Measurements from ENCODE around the gene PRPS2. TPM values are rescaled to one million over a fixed set of nuclear protein-coding genes. Genes with fewer than 3 reads are reported as not detected.

PRPS2 gene
- total RNA-seq, 2 donors from 2014 or later = 43.0 to 567 TPM

DNA sequence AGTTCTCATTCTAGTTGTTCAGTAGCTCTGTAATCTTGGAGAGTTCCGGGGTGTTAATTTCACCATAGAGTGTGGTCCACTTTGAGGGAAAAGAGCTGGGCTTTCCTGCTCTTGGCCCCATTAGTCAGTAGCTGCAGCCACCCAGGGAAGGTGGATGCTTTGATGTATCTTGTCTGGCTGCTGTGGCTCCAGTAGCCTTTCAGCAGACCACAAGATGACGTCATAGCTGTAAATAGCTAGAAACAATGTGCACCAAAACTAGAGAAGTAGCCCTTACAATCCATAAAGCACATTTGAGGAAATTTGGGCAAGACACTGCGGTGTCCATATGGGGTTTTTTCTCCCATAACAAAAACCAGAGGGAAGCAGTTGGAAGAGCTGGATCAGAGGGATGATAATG, 32.9 kb upstream of the PRPS2 start:
- no peaks in the 10 kb centered on the region for H3K27me3 ChIP-seq (replicated peaks; ENCODE audit: insufficient read depth)
- no peaks in the 10 kb centered on the region for H3K36me3 ChIP-seq
- H3K4me1 ChIP-seq (replicated peaks) = no peaks in the 10 kb centered on the region
- H3K27ac ChIP-seq = no peak overlapping the region
- no peak overlapping the region for H3K4me3 ChIP-seq
- intact Hi-C loops (cut with DNase I) = no loop called here
- TF ChIP-seq POLR2A (IDR thresholded peaks at IDR 0.05) = no peak
- TF ChIP-seq, protein P1, sequence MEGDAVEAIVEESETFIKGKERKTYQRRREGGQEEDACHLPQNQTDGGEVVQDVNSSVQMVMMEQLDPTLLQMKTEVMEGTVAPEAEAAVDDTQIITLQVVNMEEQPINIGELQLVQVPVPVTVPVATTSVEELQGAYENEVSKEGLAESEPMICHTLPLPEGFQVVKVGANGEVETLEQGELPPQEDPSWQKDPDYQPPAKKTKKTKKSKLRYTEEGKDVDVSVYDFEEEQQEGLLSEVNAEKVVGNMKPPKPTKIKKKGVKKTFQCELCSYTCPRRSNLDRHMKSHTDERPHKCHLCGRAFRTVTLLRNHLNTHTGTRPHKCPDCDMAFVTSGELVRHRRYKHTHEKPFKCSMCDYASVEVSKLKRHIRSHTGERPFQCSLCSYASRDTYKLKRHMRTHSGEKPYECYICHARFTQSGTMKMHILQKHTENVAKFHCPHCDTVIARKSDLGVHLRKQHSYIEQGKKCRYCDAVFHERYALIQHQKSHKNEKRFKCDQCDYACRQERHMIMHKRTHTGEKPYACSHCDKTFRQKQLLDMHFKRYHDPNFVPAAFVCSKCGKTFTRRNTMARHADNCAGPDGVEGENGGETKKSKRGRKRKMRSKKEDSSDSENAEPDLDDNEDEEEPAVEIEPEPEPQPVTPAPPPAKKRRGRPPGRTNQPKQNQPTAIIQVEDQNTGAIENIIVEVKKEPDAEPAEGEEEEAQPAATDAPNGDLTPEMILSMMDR (IDR thresholded peaks at IDR 0.05) = no peak
- no peak for TF ChIP-seq POLR2AphosphoS5 (IDR thresholded peaks at IDR 0.05)
- H3K9me3 ChIP-seq = no peaks in the 10 kb centered on the region
- DNase-seq (ENCODE audit: low spot score) = no peak
- WGBS = 70% methylated on average over 3 of the region's 3 CpGs

DNA sequence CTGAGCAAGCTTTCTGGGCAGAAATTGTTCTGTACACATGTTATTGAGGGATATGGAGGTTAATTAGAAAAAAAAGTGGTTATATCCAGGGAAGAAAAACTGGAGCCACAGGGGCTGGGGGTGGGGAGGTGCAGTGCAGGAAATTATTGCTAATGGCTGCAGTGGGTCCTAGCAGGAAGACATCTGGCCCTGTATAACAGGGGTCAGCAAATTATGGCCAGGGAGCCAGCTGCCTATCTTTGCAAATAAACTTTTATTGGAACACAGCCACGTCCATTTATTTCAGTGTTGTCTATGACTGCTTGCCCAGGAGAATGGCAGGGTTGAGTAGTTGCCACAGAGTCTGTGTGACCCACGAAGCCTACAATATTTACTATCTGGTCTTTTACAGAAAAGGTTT, 23.4 kb upstream of the PRPS2 start:
- no peaks in the 10 kb centered on the region for H3K4me1 ChIP-seq (replicated peaks)

DNA sequence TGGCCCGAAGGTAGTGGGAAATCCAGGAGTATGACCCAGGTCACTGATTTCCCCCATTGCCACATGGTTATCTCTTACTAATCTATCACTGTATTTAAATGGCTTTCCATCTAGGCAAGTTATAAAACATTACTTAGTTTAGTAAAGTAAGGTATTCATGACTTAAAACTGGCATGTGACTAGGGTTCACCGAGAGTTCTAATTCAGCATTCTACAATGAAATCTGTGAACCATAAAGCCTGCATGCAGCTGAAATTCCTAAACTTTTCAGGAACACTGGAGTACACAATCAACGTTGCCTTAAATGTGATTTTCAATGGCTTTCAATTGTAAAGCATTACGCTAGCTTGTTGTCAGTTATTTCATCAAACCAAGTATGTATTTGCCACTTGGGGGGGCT, 22.7 kb upstream of the PRPS2 start:
- no peaks in the 10 kb centered on the region for H3K9me3 ChIP-seq
- no peak for DNase-seq (ENCODE audit: low spot score)
- TF ChIP-seq POLR2AphosphoS5 (IDR thresholded peaks at IDR 0.05) (no peak), POLR2A (IDR thresholded peaks at IDR 0.05) (no peak)
- TF ChIP-seq, protein P1 (IDR thresholded peaks at IDR 0.05) = no peak
- H3K27ac ChIP-seq = no peak overlapping the region
- intact Hi-C loops (cut with DNase I) = no loop called here
- no peaks in the 10 kb centered on the region for H3K36me3 ChIP-seq
- H3K27me3 ChIP-seq (replicated peaks; ENCODE audit: insufficient read depth) = no peaks in the 10 kb centered on the region
- no peaks in the 10 kb centered on the region for H3K4me1 ChIP-seq (replicated peaks)
- WGBS = 92% methylated on average over 4 of the region's 4 CpGs
- H3K4me3 ChIP-seq = no peak overlapping the region

More for the DNA sequence above, 23.4 kb upstream of the PRPS2 start:
- H3K9me3 ChIP-seq = no peaks in the 10 kb centered on the region
- H3K4me3 ChIP-seq = no peak overlapping the region
- intact Hi-C loops (cut with DNase I) = no loop called here
- WGBS = 44% methylated on average over 2 of the region's 2 CpGs
- TF ChIP-seq POLR2AphosphoS5 (IDR thresholded peaks at IDR 0.05) (no peak), POLR2A (IDR thresholded peaks at IDR 0.05) (no peak)
- TF ChIP-seq, protein P1 (IDR thresholded peaks at IDR 0.05) = no peak
- no peak for DNase-seq (ENCODE audit: low spot score)
- no peaks in the 10 kb centered on the region for H3K36me3 ChIP-seq
- H3K27me3 ChIP-seq (replicated peaks; ENCODE audit: insufficient read depth) = no peaks in the 10 kb centered on the region
- H3K27ac ChIP-seq = no peak overlapping the region

DNA sequence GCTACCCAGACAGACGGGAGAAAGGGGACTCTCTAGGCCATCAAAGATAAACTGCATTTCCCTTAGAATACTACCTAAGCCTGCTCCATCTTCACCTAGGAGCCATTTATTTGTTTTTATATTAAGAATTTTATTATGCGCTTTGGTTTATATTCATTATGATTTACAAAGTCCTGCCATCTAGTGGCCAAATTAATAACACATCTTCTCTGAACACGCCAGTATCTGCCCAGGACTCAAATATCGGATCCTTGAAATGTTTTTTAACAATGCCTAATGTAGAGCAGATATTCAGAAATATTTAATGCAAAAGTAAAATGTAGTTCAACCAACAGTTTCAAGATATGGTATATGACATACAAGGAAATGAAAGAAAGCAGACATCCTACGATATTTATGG, 20.8 kb upstream of the PRPS2 start:
- H3K27ac ChIP-seq = no peak overlapping the region
- H3K4me1 ChIP-seq (replicated peaks) = no peaks in the 10 kb centered on the region
- DNase-seq (ENCODE audit: low spot score) = no peak
- intact Hi-C loops (cut with DNase I) = no loop called here
- TF ChIP-seq POLR2A (IDR thresholded peaks at IDR 0.05) = no peak
- TF ChIP-seq, protein P1 (IDR thresholded peaks at IDR 0.05) = peak; percentile 17 to 50 (median 42)
- H3K9me3 ChIP-seq = no peaks in the 10 kb centered on the region
- no peaks in the 10 kb centered on the region for H3K27me3 ChIP-seq (replicated peaks; ENCODE audit: insufficient read depth)
- H3K4me3 ChIP-seq = no peak overlapping the region
- no peaks in the 10 kb centered on the region for H3K36me3 ChIP-seq
- WGBS = 34% methylated on average over 5 of the region's 5 CpGs

DNA sequence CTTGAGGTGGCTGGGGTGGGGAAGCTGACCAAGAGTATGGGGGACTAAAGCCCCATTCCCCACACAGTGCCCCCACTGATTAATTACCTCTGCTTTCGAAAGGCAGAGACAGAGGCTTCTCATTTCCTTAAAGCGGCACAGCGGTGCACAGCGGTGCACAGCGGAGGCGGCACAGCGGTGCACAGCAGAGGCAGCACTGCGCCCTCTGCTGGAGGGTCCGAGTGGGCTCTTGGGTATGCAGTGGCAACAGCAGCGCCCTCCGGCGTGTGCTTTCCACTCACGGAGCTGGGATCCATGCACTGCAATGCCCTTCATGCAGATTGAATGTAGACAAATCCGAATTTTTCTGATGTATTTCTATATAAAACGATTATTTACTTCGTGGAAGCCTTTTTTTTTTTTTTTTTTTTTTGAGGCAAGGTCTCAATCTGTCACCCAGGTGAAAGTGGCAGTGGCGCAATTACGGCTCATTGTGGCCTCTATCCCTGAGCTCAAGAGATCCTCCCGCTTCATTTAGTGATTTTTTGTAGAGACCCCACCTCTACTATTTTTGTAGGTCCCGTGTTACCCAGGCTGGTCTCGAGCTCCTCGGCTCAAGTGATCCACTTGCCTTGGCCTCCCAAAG, 19.7 kb upstream of the PRPS2 start:
- no peaks in the 10 kb centered on the region for H3K4me1 ChIP-seq (replicated peaks)
- H3K36me3 ChIP-seq = no peaks in the 10 kb centered on the region
- H3K27ac ChIP-seq = no peak overlapping the region
- H3K27me3 ChIP-seq (replicated peaks; ENCODE audit: insufficient read depth) = no peaks in the 10 kb centered on the region
- no peak overlapping the region for H3K4me3 ChIP-seq
- intact Hi-C loops (cut with DNase I) = no loop called here
- TF ChIP-seq POLR2AphosphoS5 (IDR thresholded peaks at IDR 0.05) = no peak
- TF ChIP-seq, protein P1 (IDR thresholded peaks at IDR 0.05) = peak in 3 of 4 experiments; percentile 13 to 40 (median 23)
- TF ChIP-seq POLR2A (IDR thresholded peaks at IDR 0.05) = no peak
- 39% methylated on average over 19 of the region's 22 CpGs for WGBS
- DNase-seq (ENCODE audit: low spot score) = peak; percentile 7
- no peaks in the 10 kb centered on the region for H3K9me3 ChIP-seq

Data from prostate gland (tissue), 2 donors.